ENCODE measurements around the gene RTEL1.
"Not testable (repeated sequence)": the region's sequence is repeated elsewhere in the genome, so short reads cannot be mapped to it uniquely, and the experiment has no call there.

RTEL1 gene

GRCh38 chr20:63628246-63628975 lies 29.7 kb upstream of the RTEL1 start:
- DNase-seq: peak; percentile 83

- DNase-seq: not testable (repeated sequence)
Observed at GRCh38 chr20:63630956-63631355, 27.2 kb upstream of the RTEL1 start.

- not testable (repeated sequence) for DNase-seq
Observed at GRCh38 chr20:63631426-63631825, 26.7 kb upstream of the RTEL1 start.

GRCh38 chr20:63633732-63634131 lies 24.4 kb upstream of the RTEL1 start:
- no peak for DNase-seq

- DNase-seq: peak; percentile 59
Observed at GRCh38 chr20:63635431-63636141, 22.5 kb upstream of the RTEL1 start.

- DNase-seq: no peak
Observed at GRCh38 chr20:63636752-63637628, 21.1 kb upstream of the RTEL1 start.

GRCh38 chr20:63639093-63639975 lies 18.8 kb upstream of the RTEL1 start:
- no peak for DNase-seq

GRCh38 chr20:63640086-63640485 lies 18.0 kb upstream of the RTEL1 start:
- no peak for DNase-seq

- DNase-seq: not testable (repeated sequence)
Observed at GRCh38 chr20:63640686-63641085, 17.4 kb upstream of the RTEL1 start.

- DNase-seq: peak; percentile 45
Observed at GRCh38 chr20:63641146-63641791, 16.8 kb upstream of the RTEL1 start.

- DNase-seq: peak; percentile 97
Observed at GRCh38 chr20:63641792-63642523, 16.2 kb upstream of the RTEL1 start.

- peak; percentile 52 for DNase-seq
Observed at GRCh38 chr20:63642527-63643247, 15.4 kb upstream of the RTEL1 start.

GRCh38 chr20:63643499-63643898 lies 14.6 kb upstream of the RTEL1 start:
- no peak for DNase-seq

GRCh38 chr20:63643946-63644345 lies 14.2 kb upstream of the RTEL1 start:
- DNase-seq: no peak

GRCh38 chr20:63645218-63645617 lies 12.9 kb upstream of the RTEL1 start:
- no peak for DNase-seq

- no peak for DNase-seq
Observed at GRCh38 chr20:63648190-63648589, 9.9 kb upstream of the RTEL1 start.

- peak; percentile 89 for DNase-seq
Observed at GRCh38 chr20:63648895-63649589, 9.1 kb upstream of the RTEL1 start.

- not testable (repeated sequence) for DNase-seq
Observed at GRCh38 chr20:63650486-63650885, 7.6 kb upstream of the RTEL1 start.

- peak; percentile 60 for DNase-seq
Observed at GRCh38 chr20:63651942-63652191, 6.2 kb upstream of the RTEL1 start.
